Mononuclear cell (primary cell): ENCODE measurements around the gene TERT. TPM values are rescaled to one million over a fixed set of nuclear protein-coding genes. Genes with fewer than 3 reads are reported as not detected.
"Not testable (repeated sequence)": the region's sequence is repeated elsewhere in the genome, so short reads cannot be mapped to it uniquely, and the experiment has no call there.

ENCODE experiments used
- H3K27me3 ChIP-seq: 2 replicates; pipeline ENCODE4 v1.6.0; 2011; ENCODE audit warnings: low read length, control low read depth; ENCODE audit not compliant: insufficient read depth
- H3K4me1 ChIP-seq: 2 replicates; pipeline ENCODE4 v1.5.1; 2011; ENCODE audit warnings: mild to moderate bottlenecking, low read length, control low read depth; ENCODE audit not compliant: insufficient read depth
- H3K4me3 ChIP-seq: 2 replicates; pipeline ENCODE4 v1.5.1; 2011; ENCODE audit warnings: mild to moderate bottlenecking, low read length, moderate library complexity
- H3K9me3 ChIP-seq: 2 replicates; pipeline ENCODE4 v1.5.1; 2011; ENCODE audit warnings: low read depth, mild to moderate bottlenecking, control low read depth, low read length
- total RNA-seq: library from RNA; depleted of rRNA; stranded (reverse); fragments of >200 nt; gene quantifications from one replicate; pipeline ENCODE4 v1.2.3, GENCODE V29; 2012

The TERT gene
- total RNA-seq, 1 donor, result under 0.01 TPM

- no peak overlapping the region for H3K4me3 ChIP-seq
- H3K27me3 ChIP-seq, result no peaks in the 10 kb centered on the region
- H3K4me1 ChIP-seq, result peaks cover 8% of the 10 kb centered on the region
- H3K9me3 ChIP-seq, result no peaks in the 10 kb centered on the region
These were observed 2.4 kb upstream of the TERT start for GRCh38 chr5:1297243-1297642.

GRCh38 chr5:1295650-1296037 lies 776 bp upstream of the TERT start:
- Histone ChIP-seq H3K4me3 (no peak overlapping the region), H3K27me3 (no peaks in the 10 kb centered on the region), H3K4me1 (peaks cover 8% of the 10 kb centered on the region), H3K9me3 (no peaks in the 10 kb centered on the region)

- Histone ChIP-seq H3K9me3 (no peaks in the 10 kb centered on the region), H3K4me3 (no peak overlapping the region), H3K27me3 (no peaks in the 10 kb centered on the region), H3K4me1 (peaks cover 8% of the 10 kb centered on the region)
These were observed 548 bp downstream of the TERT start for GRCh38 chr5:1294206-1294834.

- no peaks in the 10 kb centered on the region for H3K9me3 ChIP-seq
- H3K4me1 ChIP-seq, result peaks cover 8% of the 10 kb centered on the region
- H3K27me3 ChIP-seq, result no peaks in the 10 kb centered on the region
- no peak overlapping the region for H3K4me3 ChIP-seq
These were observed 1.3 kb downstream of the TERT start for GRCh38 chr5:1293416-1294205.

GRCh38 chr5:1292846-1293415 lies 1.9 kb downstream of the TERT start:
- Histone ChIP-seq H3K4me1 (peaks cover 8% of the 10 kb centered on the region), H3K4me3 (no peak overlapping the region), H3K27me3 (no peaks in the 10 kb centered on the region), H3K9me3 (no peaks in the 10 kb centered on the region)

- H3K4me1 ChIP-seq, result peaks cover 8% of the 10 kb centered on the region
- H3K27me3 ChIP-seq, result no peaks in the 10 kb centered on the region
- no peak overlapping the region for H3K4me3 ChIP-seq
- no peaks in the 10 kb centered on the region for H3K9me3 ChIP-seq
These were observed 2.7 kb downstream of the TERT start for GRCh38 chr5:1292139-1292538.

- no peaks in the 10 kb centered on the region for H3K27me3 ChIP-seq
- H3K4me1 ChIP-seq, result peaks cover 8% of the 10 kb centered on the region
- no peak overlapping the region for H3K4me3 ChIP-seq
- H3K9me3 ChIP-seq, result no peaks in the 10 kb centered on the region
These were observed 3.2 kb downstream of the TERT start for GRCh38 chr5:1291611-1292080.

GRCh38 chr5:1290956-1291355 lies 3.9 kb downstream of the TERT start:
- H3K27me3 ChIP-seq, H3K4me3 ChIP-seq, H3K4me1 ChIP-seq, H3K9me3 ChIP-seq: not testable (repeated sequence)

GRCh38 chr5:1289559-1289958 lies 5.3 kb downstream of the TERT start:
- not testable (repeated sequence) for H3K4me1 ChIP-seq, H3K4me3 ChIP-seq, H3K27me3 ChIP-seq, H3K9me3 ChIP-seq

GRCh38 chr5:1288439-1289335 lies 6.2 kb downstream of the TERT start:
- Histone ChIP-seq H3K4me3 (no peak overlapping the region), H3K9me3 (no peaks in the 10 kb centered on the region), H3K4me1 (no peaks in the 10 kb centered on the region), H3K27me3 (no peaks in the 10 kb centered on the region)

GRCh38 chr5:1285883-1286291 lies 9.0 kb downstream of the TERT start:
- Histone ChIP-seq H3K9me3 (no peaks in the 10 kb centered on the region), H3K4me3 (no peak overlapping the region), H3K4me1 (no peaks in the 10 kb centered on the region), H3K27me3 (no peaks in the 10 kb centered on the region)

GRCh38 chr5:1285141-1285540 lies 9.7 kb downstream of the TERT start:
- H3K27me3 ChIP-seq, result no peaks in the 10 kb centered on the region

GRCh38 chr5:1284336-1284970 lies 10.4 kb downstream of the TERT start:
- not testable (repeated sequence) for H3K4me1 ChIP-seq, H3K9me3 ChIP-seq, H3K4me3 ChIP-seq, H3K27me3 ChIP-seq

More at GRCh38 chr5:1285141-1285540, 9.7 kb downstream of the TERT start:
- Histone ChIP-seq H3K9me3 (no peaks in the 10 kb centered on the region), H3K4me1 (no peaks in the 10 kb centered on the region), H3K4me3 (no peak overlapping the region)

- H3K4me3 ChIP-seq, H3K27me3 ChIP-seq, H3K9me3 ChIP-seq, H3K4me1 ChIP-seq: not testable (repeated sequence)
These were observed 11.2 kb downstream of the TERT start for GRCh38 chr5:1283729-1284041.
